Measurements from ENCODE around the gene ABCC1. TPM values are rescaled to one million over a fixed set of nuclear protein-coding genes. Genes with fewer than 3 reads are reported as not detected.

The ABCC1 gene
- total RNA-seq, 1 donor from 2014 or later: 47.9 TPM

DNA sequence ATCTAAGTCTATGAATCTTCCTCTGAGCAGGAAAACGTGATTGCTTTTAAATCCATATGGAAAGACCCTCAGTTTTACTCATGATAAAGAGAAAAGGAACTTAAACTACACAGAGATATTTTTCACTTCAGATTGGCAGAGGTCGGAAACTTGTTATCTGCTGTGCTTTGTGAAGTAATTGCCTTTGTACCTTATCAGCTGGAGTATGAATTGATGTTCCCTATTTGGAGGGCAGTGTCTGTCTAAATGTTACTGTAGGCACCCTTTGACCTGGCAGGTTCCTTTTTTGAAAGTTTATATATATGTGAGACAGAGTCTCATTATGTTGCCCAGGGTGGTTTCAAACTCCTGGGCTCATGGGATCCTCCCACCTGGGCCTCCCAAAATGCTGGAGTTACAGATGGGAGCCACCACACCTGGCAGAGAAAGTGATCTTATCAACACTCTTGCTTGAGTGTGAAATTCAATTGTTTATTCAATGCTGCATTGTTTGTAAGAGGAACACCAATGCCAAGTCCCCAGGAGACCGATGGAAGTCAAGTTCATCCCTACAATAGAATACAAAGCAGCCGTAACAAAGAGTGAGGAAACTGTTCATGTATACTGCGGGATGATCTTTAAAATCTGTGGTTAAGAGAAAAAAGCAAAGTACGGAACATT is 52.3 kb downstream of the ABCC1 start:
- TF ChIP-seq, protein P1, sequence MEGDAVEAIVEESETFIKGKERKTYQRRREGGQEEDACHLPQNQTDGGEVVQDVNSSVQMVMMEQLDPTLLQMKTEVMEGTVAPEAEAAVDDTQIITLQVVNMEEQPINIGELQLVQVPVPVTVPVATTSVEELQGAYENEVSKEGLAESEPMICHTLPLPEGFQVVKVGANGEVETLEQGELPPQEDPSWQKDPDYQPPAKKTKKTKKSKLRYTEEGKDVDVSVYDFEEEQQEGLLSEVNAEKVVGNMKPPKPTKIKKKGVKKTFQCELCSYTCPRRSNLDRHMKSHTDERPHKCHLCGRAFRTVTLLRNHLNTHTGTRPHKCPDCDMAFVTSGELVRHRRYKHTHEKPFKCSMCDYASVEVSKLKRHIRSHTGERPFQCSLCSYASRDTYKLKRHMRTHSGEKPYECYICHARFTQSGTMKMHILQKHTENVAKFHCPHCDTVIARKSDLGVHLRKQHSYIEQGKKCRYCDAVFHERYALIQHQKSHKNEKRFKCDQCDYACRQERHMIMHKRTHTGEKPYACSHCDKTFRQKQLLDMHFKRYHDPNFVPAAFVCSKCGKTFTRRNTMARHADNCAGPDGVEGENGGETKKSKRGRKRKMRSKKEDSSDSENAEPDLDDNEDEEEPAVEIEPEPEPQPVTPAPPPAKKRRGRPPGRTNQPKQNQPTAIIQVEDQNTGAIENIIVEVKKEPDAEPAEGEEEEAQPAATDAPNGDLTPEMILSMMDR (IDR thresholded peaks at IDR 0.05): no peak
- DNase-seq (ENCODE audit: low spot score): no peak
- H3K4me1 Mint-ChIP-seq (ENCODE audit: low read depth): peaks cover 61% of the 10 kb centered on the region
- H3K36me3 Mint-ChIP-seq (ENCODE audit: low read depth): no peaks in the 10 kb centered on the region
- no peaks in the 10 kb centered on the region for H3K27me3 Mint-ChIP-seq (ENCODE audit: low read depth)
- no peak overlapping the region for H3K27ac Mint-ChIP-seq (ENCODE audit: unreplicated experiment)
- no peaks in the 10 kb centered on the region for H3K9me3 Mint-ChIP-seq (ENCODE audit: low read depth)
- no peak overlapping the region for H3K4me3 Mint-ChIP-seq (ENCODE audit: unreplicated experiment)

DNA sequence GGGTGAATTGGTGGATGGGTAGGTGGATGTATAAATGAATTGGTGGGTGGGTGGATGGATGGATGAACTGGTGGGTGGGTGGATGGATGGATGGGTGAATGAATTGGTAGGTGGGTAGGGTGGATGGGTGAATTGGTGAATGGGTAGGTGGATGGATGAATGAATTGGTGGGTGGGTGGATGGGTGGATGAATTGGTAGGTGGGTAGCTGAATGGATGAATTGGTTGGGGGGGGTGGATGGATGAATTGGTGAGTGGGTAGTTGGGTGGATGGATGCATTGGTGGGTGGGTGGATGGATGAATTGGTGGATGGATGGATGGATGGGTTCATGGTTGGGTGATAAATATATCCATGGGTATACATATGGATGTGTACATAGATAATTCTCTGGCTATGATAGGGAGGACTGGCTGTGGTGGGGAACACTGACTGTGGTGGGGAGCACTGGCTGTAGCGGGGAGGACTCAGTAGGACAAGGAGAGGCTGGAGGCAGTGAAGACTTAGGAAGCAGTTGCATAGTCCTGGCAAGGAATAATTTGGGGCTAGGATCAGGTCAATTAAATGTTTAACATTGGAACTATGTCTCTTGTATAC is 54.4 kb downstream of the ABCC1 start:
- TF ChIP-seq, protein P1 (IDR thresholded peaks at IDR 0.05): no peak
- DNase-seq (ENCODE audit: low spot score): no peak
- Mint-ChIP-seq H3K27ac (ENCODE audit: unreplicated experiment) (peak overlapping the region; percentile 92), H3K27me3 (ENCODE audit: low read depth) (no peaks in the 10 kb centered on the region), H3K4me3 (ENCODE audit: unreplicated experiment) (no peak overlapping the region), H3K4me1 (ENCODE audit: low read depth) (peaks cover 55% of the 10 kb centered on the region), H3K9me3 (ENCODE audit: low read depth) (no peaks in the 10 kb centered on the region), H3K36me3 (ENCODE audit: low read depth) (no peaks in the 10 kb centered on the region)

DNA sequence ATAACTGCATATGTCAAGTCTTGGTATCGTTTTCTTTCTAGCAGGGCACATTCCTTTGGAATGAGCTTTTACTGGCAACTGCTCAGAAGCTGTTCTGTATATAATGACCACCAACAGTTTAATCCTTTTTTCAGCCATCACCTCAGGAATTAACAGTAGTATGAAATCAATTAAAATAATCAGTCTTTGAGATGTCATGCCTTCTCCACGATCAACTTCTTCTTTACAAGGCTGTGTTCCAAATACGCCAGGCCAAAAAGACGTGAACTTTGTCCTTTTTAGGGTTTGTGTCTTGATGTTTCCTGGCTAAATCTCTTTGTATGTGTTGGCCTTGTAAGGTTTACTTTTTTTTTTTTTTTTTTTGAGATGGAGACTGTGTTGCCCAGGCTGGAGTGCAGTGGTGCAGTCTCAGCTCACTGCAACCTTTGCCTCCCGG is 54.9 kb downstream of the ABCC1 start:
- DNase-seq (ENCODE audit: low spot score): no peak
- TF ChIP-seq, protein P1 (IDR thresholded peaks at IDR 0.05): no peak
- Mint-ChIP-seq H3K4me3 (ENCODE audit: unreplicated experiment) (no peak overlapping the region), H3K36me3 (ENCODE audit: low read depth) (peaks cover 3% of the 10 kb centered on the region), H3K27ac (ENCODE audit: unreplicated experiment) (peak overlapping the region; percentile 92), H3K9me3 (ENCODE audit: low read depth) (no peaks in the 10 kb centered on the region), H3K27me3 (ENCODE audit: low read depth) (no peaks in the 10 kb centered on the region), H3K4me1 (ENCODE audit: low read depth) (peaks cover 55% of the 10 kb centered on the region)

DNA sequence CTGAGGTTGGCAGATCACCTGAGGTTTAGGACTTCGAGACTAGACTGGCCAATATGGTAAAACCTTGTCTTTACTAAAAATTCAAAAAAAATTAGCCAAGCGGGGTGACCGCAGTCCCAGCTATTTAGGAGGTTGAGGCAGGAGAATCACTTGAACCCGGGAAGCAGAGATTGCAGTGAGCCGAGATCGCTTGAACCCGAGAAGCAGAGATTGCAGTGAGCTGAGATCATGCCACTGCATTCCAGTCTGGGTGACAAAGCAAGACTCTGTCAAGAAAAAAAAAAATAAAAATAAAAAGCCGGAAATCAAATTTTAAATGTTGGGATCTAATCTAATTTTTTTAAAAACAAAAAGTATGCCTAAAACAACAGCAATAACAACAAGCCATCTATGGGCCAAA is 56.3 kb downstream of the ABCC1 start:
- Mint-ChIP-seq H3K4me3 (ENCODE audit: unreplicated experiment) (no peak overlapping the region), H3K27ac (ENCODE audit: unreplicated experiment) (peak overlapping the region; percentile 85), H3K36me3 (ENCODE audit: low read depth) (peaks cover 14% of the 10 kb centered on the region), H3K27me3 (ENCODE audit: low read depth) (no peaks in the 10 kb centered on the region), H3K9me3 (ENCODE audit: low read depth) (no peaks in the 10 kb centered on the region), H3K4me1 (ENCODE audit: low read depth) (peaks cover 54% of the 10 kb centered on the region)
- TF ChIP-seq, protein P1 (IDR thresholded peaks at IDR 0.05): no peak
- no peak for DNase-seq (ENCODE audit: low spot score)

DNA sequence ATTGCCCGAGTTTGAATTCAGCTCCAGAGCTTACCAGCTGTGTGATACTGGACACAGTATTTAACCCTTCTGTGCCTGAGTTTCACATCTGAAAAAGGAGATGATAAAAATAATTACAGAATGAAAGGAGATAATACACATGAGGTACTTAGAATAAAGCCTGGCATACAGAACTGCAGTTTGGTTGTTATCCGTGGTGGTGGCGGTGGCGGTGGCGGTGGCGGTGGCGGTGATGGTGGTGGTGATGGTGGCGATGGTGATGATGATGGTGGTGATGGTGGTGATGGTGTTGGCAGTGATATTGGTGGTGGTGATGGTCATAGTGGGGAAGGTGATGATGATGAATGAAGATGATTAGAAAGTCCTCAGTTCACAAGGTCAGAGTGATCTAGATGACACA is 57.2 kb downstream of the ABCC1 start:
- H3K4me1 Mint-ChIP-seq (ENCODE audit: low read depth): peaks cover 47% of the 10 kb centered on the region
- no peak for DNase-seq (ENCODE audit: low spot score)
- no peak overlapping the region for H3K4me3 Mint-ChIP-seq (ENCODE audit: unreplicated experiment)
- TF ChIP-seq, protein P1 (IDR thresholded peaks at IDR 0.05): no peak
- peaks cover 15% of the 10 kb centered on the region for H3K36me3 Mint-ChIP-seq (ENCODE audit: low read depth)
- no peaks in the 10 kb centered on the region for H3K27me3 Mint-ChIP-seq (ENCODE audit: low read depth)
- peak overlapping the region; percentile 12 for H3K27ac Mint-ChIP-seq (ENCODE audit: unreplicated experiment)
- H3K9me3 Mint-ChIP-seq (ENCODE audit: low read depth): no peaks in the 10 kb centered on the region

Data from chondrocyte (in vitro differentiated cells).